PFSK-1 (cell line): ENCODE measurements around the gene MCTS1.

Source experiments
- POLR2AphosphoS5 ChIP-seq: IDR thresholded peaks from 2 replicates; pipeline ENCODE4 v1.6.1; 2012; ENCODE audit warnings: low read depth, mild to moderate bottlenecking, control low read depth, low read length, moderate library complexity
- SIN3A ChIP-seq: IDR thresholded peaks from 2 replicates; pipeline ENCODE4 v1.6.1; 2012; ENCODE audit warnings: mild to moderate bottlenecking, low read length, moderate library complexity, borderline replicate concordance; ENCODE audit not compliant: insufficient read depth
- TAF1 ChIP-seq: IDR thresholded peaks from 2 replicates; pipeline ENCODE4 v1.6.1; 2012; ENCODE audit warnings: low read length, control low read depth, borderline replicate concordance; ENCODE audit not compliant: insufficient read depth

GRCh38 chrX:120642871-120643270 is 39.0 kb downstream of the MCTS1 start:
- TF ChIP-seq POLR2AphosphoS5 (no peak), TAF1 (no peak), SIN3A (no peak)
